Vagina (tissue), 2 donors: Measurements from ENCODE around the gene MAP4K4. TPM values are rescaled to one million over a fixed set of nuclear protein-coding genes. Genes with fewer than 3 reads are reported as not detected.

Source experiments
- DNase-seq, 2 donors: peaks; one replicate each; pipeline ENCODE4 v3.0.0-alpha.2; 2017; ENCODE audit errors: extremely low spot score in 2 of 2
- H3K27ac ChIP-seq: fragments of 200-600 bp; sonication (generic); one replicate; pipeline ENCODE4 v1.5.1; 2019
- H3K27me3 ChIP-seq: fragments of 200-600 bp; sonication (generic); one replicate; pipeline ENCODE4 v1.5.1; 2019
- H3K36me3 ChIP-seq, 2 donors: fragments of 200-600 bp; sonication (generic); one replicate each; pipeline ENCODE4 v1.5.1; 2017 to 2019
- H3K4me1 ChIP-seq: fragments of 200-600 bp; sonication (generic); one replicate; pipeline ENCODE4 v1.5.1; 2019
- H3K4me3 ChIP-seq, 2 donors: fragments of 200-600 bp; sonication (generic); 1 replicate in 1 of 2; 2 replicates in 1 of 2; pipeline ENCODE4 v1.5.1; 2016 to 2019
- H3K9me3 ChIP-seq: fragments of 200-600 bp; sonication (generic); one replicate; pipeline ENCODE4 v1.5.1; 2019
- CTCF ChIP-seq, 3 experiments: fragments of 450-650 bp in 2 of 3; fragments of 200-600 bp in 1 of 3; sonication (generic) in 1 of 3; IDR thresholded peaks; one replicate each; pipeline ENCODE4 v1.5.1; 2017 to 2019; ENCODE audit warnings: antibody characterized with exemption in 3 of 3, mild to moderate bottlenecking in 2 of 3, moderate library complexity in 2 of 3
- POLR2A ChIP-seq, 2 donors: fragments of 450-650 bp; IDR thresholded peaks; one replicate each; pipeline ENCODE4 v1.6.1; 2017; ENCODE audit warnings: antibody characterized with exemption in 2 of 2, mild to moderate bottlenecking in 2 of 2, moderate library complexity in 2 of 2
- POLR2AphosphoS5 ChIP-seq, 2 donors: sonication (generic); formaldehyde crosslinking; IDR thresholded peaks; one replicate each; pipeline ENCODE4 v1.9.0; 2017; ENCODE audit warnings: antibody characterized with exemption in 2 of 2, mild to moderate bottlenecking in 2 of 2, low read depth in 1 of 2; ENCODE audit not compliant: insufficient read depth in 1 of 2
- intact Hi-C: fragments of 100-400 bp; cut with DNase I; formaldehyde crosslinking; loops from one replicate; pipeline ENCODE4 v1.15.1; 2023
- total RNA-seq: library from RNA; depleted of rRNA; stranded (reverse); fragments of >200 nt; gene quantifications from one replicate; pipeline ENCODE4 v1.2.3, GENCODE V29; 2016

MAP4K4 gene
- total RNA-seq, 1 donor from 2014 or later, result 75.9 TPM

- no peaks in the 10 kb centered on the region for H3K27me3 ChIP-seq
- H3K27ac ChIP-seq, result no peak overlapping the region
- intact Hi-C loops, result loop anchor here (10.0 kb wide), 1 partner anchor 355 kb away; no protein-coding TSS in a partner anchor
- no peak overlapping the region for H3K4me3 ChIP-seq
- TF ChIP-seq POLR2A (IDR thresholded peaks at IDR 0.05), result no peak
- TF ChIP-seq CTCF (IDR thresholded peaks at IDR 0.05), result no peak
- TF ChIP-seq POLR2AphosphoS5 (IDR thresholded peaks at IDR 0.05; ENCODE audit: insufficient read depth in 1 of 2, low read depth in 1 of 2), result no peak
- no peak for DNase-seq
- no peaks in the 10 kb centered on the region for H3K9me3 ChIP-seq
- peaks cover 14% of the 10 kb centered on the region for H3K4me1 ChIP-seq
- H3K36me3 ChIP-seq, result peaks cover 0 to 52% of the 10 kb centered on the region in 2 donors
Observed at GRCh38 chr2:101889460-101890098, 192.1 kb downstream of the MAP4K4 start.

GRCh38 chr2:101892377-101892776 lies 194.9 kb downstream of the MAP4K4 start:
- no peaks in the 10 kb centered on the region for H3K9me3 ChIP-seq
- H3K27ac ChIP-seq, result no peak overlapping the region
- TF ChIP-seq POLR2AphosphoS5 (IDR thresholded peaks at IDR 0.05; ENCODE audit: insufficient read depth in 1 of 2, low read depth in 1 of 2) (no peak), POLR2A (IDR thresholded peaks at IDR 0.05) (no peak), CTCF (IDR thresholded peaks at IDR 0.05) (no peak)
- no peak overlapping the region for H3K4me3 ChIP-seq
- H3K4me1 ChIP-seq, result peaks cover 12% of the 10 kb centered on the region
- H3K36me3 ChIP-seq, result peaks cover 0 to 44% of the 10 kb centered on the region in 2 donors
- H3K27me3 ChIP-seq, result no peaks in the 10 kb centered on the region
- no peak for DNase-seq
- intact Hi-C loops, result no loop called here

- Histone ChIP-seq H3K27me3 (no peaks in the 10 kb centered on the region), H3K4me1 (no peaks in the 10 kb centered on the region), H3K9me3 (no peaks in the 10 kb centered on the region), H3K4me3 (no peak overlapping the region), H3K36me3 (peaks cover 0 to 39% of the 10 kb centered on the region in 2 donors), H3K27ac (no peak overlapping the region)
- TF ChIP-seq POLR2A (IDR thresholded peaks at IDR 0.05), result no peak
- TF ChIP-seq CTCF (IDR thresholded peaks at IDR 0.05), result no peak
- no peak for TF ChIP-seq POLR2AphosphoS5 (IDR thresholded peaks at IDR 0.05; ENCODE audit: insufficient read depth in 1 of 2, low read depth in 1 of 2)
- intact Hi-C loops, result no loop called here
- DNase-seq, result no peak
Observed at GRCh38 chr2:101893681-101894381, 196.3 kb downstream of the MAP4K4 start.

GRCh38 chr2:101895039-101895438 lies 197.5 kb downstream of the MAP4K4 start:
- no peak overlapping the region for H3K4me3 ChIP-seq
- H3K27me3 ChIP-seq, result no peaks in the 10 kb centered on the region
- H3K27ac ChIP-seq, result no peak overlapping the region
- no peaks in the 10 kb centered on the region for H3K4me1 ChIP-seq
- peaks cover 0 to 28% of the 10 kb centered on the region in 2 donors for H3K36me3 ChIP-seq
- intact Hi-C loops, result loop anchor here (5.0 kb wide), 1 partner anchor 1252 kb away; no protein-coding TSS in a partner anchor
- no peaks in the 10 kb centered on the region for H3K9me3 ChIP-seq
- DNase-seq, result no peak
- TF ChIP-seq POLR2A (IDR thresholded peaks at IDR 0.05), result no peak
- no peak for TF ChIP-seq POLR2AphosphoS5 (IDR thresholded peaks at IDR 0.05; ENCODE audit: insufficient read depth in 1 of 2, low read depth in 1 of 2)
- TF ChIP-seq CTCF (IDR thresholded peaks at IDR 0.05), result no peak
